Keratinocyte (primary cell): ENCODE results near the gene SNX2. TPM values are rescaled to one million over a fixed set of nuclear protein-coding genes. Genes with fewer than 3 reads are reported as not detected.

Experiments
- DNase-seq: peaks from one replicate; pipeline ENCODE4 v3.0.0-alpha.2; 2011; ENCODE audit warnings: low read depth, missing footprints, low spot score
- FAIRE-seq: peaks from 2 replicates; lab custom pipeline; 2011; peaks lifted over from hg19 to GRCh38; lab: Jason Lieb, UNC
- H2AFZ ChIP-seq: 2 replicates; pipeline ENCODE4 v1.6.0; 2012; ENCODE audit warnings: low read length, control low read depth, inconsistent platforms; ENCODE audit not compliant: control insufficient read depth
- H3K27ac ChIP-seq: 2 replicates; pipeline ENCODE4 v1.5.1; 2011; ENCODE audit warnings: low read length; ENCODE audit not compliant: control insufficient read depth, insufficient read depth
- H3K27me3 ChIP-seq: 3 replicates; pipeline ENCODE4 v1.6.0; 2011; ENCODE audit warnings: low read length; ENCODE audit not compliant: control insufficient read depth, insufficient read depth; ENCODE audit errors: extremely low read depth
- H3K36me3 ChIP-seq, 2 experiments: 2 replicates in 1 of 2; 3 replicates in 1 of 2; pipeline ENCODE4 v1.5.1; 2011; ENCODE audit warnings: low read length in 2 of 2, mild to moderate bottlenecking in 1 of 2; ENCODE audit not compliant: control insufficient read depth in 2 of 2, insufficient read depth in 2 of 2; ENCODE audit errors: extremely low read depth in 1 of 2
- H3K4me1 ChIP-seq: 3 replicates; pipeline ENCODE4 v1.5.1; 2011; ENCODE audit warnings: low read length; ENCODE audit not compliant: control insufficient read depth, insufficient read depth; ENCODE audit errors: extremely low read depth
- H3K4me2 ChIP-seq: 3 replicates; pipeline ENCODE4 v1.6.0; 2011; ENCODE audit warnings: low read depth, low read length; ENCODE audit not compliant: control insufficient read depth, insufficient read depth; ENCODE audit errors: extremely low read depth
- H3K4me3 ChIP-seq, 3 experiments: fragments of 200-600 bp in 1 of 3; sonication (generic) in 1 of 3; 2 replicates in 2 of 3; 3 replicates in 1 of 3; pipeline ENCODE4 v1.5.1; 2011 to 2016; ENCODE audit warnings: low read length in 3 of 3, mild to moderate bottlenecking in 3 of 3, control low read depth in 2 of 3, inconsistent platforms in 1 of 3, low read depth in 1 of 3, mixed read lengths in 1 of 3, mixed run types in 1 of 3, moderate library complexity in 1 of 3; ENCODE audit not compliant: control insufficient read depth in 2 of 3, insufficient read depth in 2 of 3; ENCODE audit errors: extremely low read depth in 1 of 3
- H3K79me2 ChIP-seq: 2 replicates; pipeline ENCODE4 v1.6.0; 2012; ENCODE audit warnings: low read length; ENCODE audit not compliant: control insufficient read depth, insufficient read depth
- H3K9ac ChIP-seq: 3 replicates; pipeline ENCODE4 v1.6.0; 2011; ENCODE audit warnings: low read length; ENCODE audit not compliant: control insufficient read depth, insufficient read depth; ENCODE audit errors: extremely low read depth
- H3K9me1 ChIP-seq: 3 replicates; pipeline ENCODE4 v1.6.0; 2011; ENCODE audit warnings: low read length; ENCODE audit not compliant: control insufficient read depth, insufficient read depth; ENCODE audit errors: extremely low read depth
- H3K9me3 ChIP-seq: 2 replicates; pipeline ENCODE4 v1.5.1; 2012; ENCODE audit warnings: low read depth, low read length; ENCODE audit not compliant: control insufficient read depth
- H4K20me1 ChIP-seq: 3 replicates; pipeline ENCODE4 v1.6.0; 2011; ENCODE audit warnings: low read length; ENCODE audit not compliant: control insufficient read depth, insufficient read depth; ENCODE audit errors: extremely low read depth
- EZH2 ChIP-seq: IDR thresholded peaks from one replicate; pipeline ENCODE4 v1.6.1; 2012; ENCODE audit warnings: inconsistent platforms, mild to moderate bottlenecking, low read length, moderate library complexity
- dilution Hi-C: fragments of 300-500 bp; cut with MboI; formaldehyde crosslinking; loops from one replicate; pipeline ENCODE4 v1.7.0; 2020; ENCODE audit warnings: low sequenced_read_pairs; ENCODE audit not compliant: extremely low pct_ligation_motif_present
- polyA plus RNA-seq, 5 experiments: library from polyadenylated mRNA; depleted of rRNA in 3 of 5; stranded (reverse) in 3 of 5; stranded (forward) in 1 of 5; unstranded in 1 of 5; fragments of >200 nt; gene quantifications; 1 replicate in 1 of 5; 2 replicates in 3 of 5; 3 replicates in 1 of 5; pipeline versions ENCODE4 v1.2.1 to v1.2.3, GENCODE V29; 2011 to 2012; ENCODE audit warnings: missing spikeins in 2 of 5, low read depth in 1 of 5, low replicate concordance in 1 of 5
- TF ChIP-seq, protein P1 (sequence below), 3 experiments: IDR thresholded peaks in 1 of 3; conservative IDR thresholded peaks in 1 of 3; optimal IDR thresholded peaks in 1 of 3; 2 replicates in 2 of 3; 3 replicates in 1 of 3; pipeline versions ENCODE3 to v1.5.1; 2011; ENCODE audit warnings: low read length in 3 of 3, mild to moderate bottlenecking in 3 of 3, moderate library complexity in 2 of 3, control low read depth in 1 of 3, inconsistent platforms in 1 of 3; ENCODE audit not compliant: insufficient read depth in 2 of 3; ENCODE audit errors: extremely low read depth in 1 of 3

SNX2 gene
- polyA plus RNA-seq, 1 donor (not counting 4 experiments of a cell fraction or from before 2014, with no cell fraction given) = 87.8 TPM

DNA sequence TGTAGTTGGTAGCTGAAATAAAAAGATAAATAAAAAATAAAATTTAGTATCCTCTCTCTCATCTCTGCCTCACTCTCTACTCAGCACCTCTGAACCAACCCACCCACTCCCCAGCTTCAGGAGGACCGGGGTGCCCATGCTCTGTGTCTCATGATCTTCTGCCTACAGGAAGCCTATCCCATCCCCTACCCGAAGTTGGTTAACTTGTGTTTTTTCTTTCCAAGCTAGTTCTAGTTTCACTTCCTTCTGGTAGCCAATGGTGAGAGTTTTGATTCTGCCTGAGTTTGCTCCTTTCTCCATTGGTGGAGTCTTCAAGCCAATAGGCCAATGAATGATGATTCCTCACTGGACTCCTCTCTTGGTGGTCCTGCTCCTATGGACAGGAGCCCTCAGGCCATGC lies 102.6 kb downstream of the SNX2 start:
- Histone ChIP-seq H3K79me2 (peaks cover 21% of the 10 kb centered on the region), H3K9ac (no peak overlapping the region), H2AFZ (no peak overlapping the region), H4K20me1 (no peaks in the 10 kb centered on the region), H3K4me2 (no peak overlapping the region), H3K4me1 (no peaks in the 10 kb centered on the region), H3K36me3 (peaks cover 0 to 7% of the 10 kb centered on the region in 2 experiments), H3K4me3 (no peak overlapping the region), H3K9me1 (no peaks in the 10 kb centered on the region), H3K9me3 (no peaks in the 10 kb centered on the region), H3K27me3 (no peaks in the 10 kb centered on the region), H3K27ac (no peak overlapping the region)
- DNase-seq = no peak
- dilution Hi-C loops = no loop called here
- no peak for FAIRE-seq
- TF ChIP-seq EZH2 = no peak
- TF ChIP-seq, protein P1, sequence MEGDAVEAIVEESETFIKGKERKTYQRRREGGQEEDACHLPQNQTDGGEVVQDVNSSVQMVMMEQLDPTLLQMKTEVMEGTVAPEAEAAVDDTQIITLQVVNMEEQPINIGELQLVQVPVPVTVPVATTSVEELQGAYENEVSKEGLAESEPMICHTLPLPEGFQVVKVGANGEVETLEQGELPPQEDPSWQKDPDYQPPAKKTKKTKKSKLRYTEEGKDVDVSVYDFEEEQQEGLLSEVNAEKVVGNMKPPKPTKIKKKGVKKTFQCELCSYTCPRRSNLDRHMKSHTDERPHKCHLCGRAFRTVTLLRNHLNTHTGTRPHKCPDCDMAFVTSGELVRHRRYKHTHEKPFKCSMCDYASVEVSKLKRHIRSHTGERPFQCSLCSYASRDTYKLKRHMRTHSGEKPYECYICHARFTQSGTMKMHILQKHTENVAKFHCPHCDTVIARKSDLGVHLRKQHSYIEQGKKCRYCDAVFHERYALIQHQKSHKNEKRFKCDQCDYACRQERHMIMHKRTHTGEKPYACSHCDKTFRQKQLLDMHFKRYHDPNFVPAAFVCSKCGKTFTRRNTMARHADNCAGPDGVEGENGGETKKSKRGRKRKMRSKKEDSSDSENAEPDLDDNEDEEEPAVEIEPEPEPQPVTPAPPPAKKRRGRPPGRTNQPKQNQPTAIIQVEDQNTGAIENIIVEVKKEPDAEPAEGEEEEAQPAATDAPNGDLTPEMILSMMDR (optimal IDR thresholded peaks at IDR 0.05 in 1 of 3, IDR thresholded peaks at IDR 0.05 in 1 of 3, conservative IDR thresholded peaks at IDR 0.05 in 1 of 3; ENCODE audit: extremely low read depth in 1 of 3, insufficient read depth in 2 of 3, low read length in 3 of 3) = no peak

DNA sequence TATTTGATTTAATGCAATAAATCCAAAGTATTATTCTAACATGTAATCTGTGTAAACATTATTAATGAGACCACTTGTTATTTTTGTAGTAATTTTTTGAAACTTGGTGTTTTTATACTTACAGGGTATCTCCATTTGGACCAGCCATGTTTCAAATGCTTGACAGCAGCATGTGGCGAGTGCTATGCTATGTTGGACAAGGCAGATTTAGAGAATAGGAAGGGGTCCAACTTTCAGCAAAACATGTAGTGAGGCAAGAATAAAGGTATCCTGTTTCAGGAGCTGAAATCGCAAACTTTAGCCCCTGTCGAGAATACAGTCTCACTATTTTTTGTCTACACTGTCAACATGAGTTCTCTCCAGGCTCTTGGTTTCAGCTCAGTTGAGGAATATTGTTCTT lies 104.2 kb downstream of the SNX2 start:
- Histone ChIP-seq H3K4me1 (no peaks in the 10 kb centered on the region), H3K27ac (no peak overlapping the region), H2AFZ (no peak overlapping the region), H3K4me3 (no peak overlapping the region), H3K79me2 (peaks cover 18% of the 10 kb centered on the region), H3K27me3 (no peaks in the 10 kb centered on the region), H3K9ac (no peak overlapping the region), H3K4me2 (no peak overlapping the region), H3K36me3 (peaks cover 0 to 7% of the 10 kb centered on the region in 2 experiments), H4K20me1 (no peaks in the 10 kb centered on the region), H3K9me3 (no peaks in the 10 kb centered on the region), H3K9me1 (no peaks in the 10 kb centered on the region)
- no peak for FAIRE-seq
- dilution Hi-C loops = no loop called here
- TF ChIP-seq EZH2 = no peak
- TF ChIP-seq, protein P1 (optimal IDR thresholded peaks at IDR 0.05 in 1 of 3, IDR thresholded peaks at IDR 0.05 in 1 of 3, conservative IDR thresholded peaks at IDR 0.05 in 1 of 3; ENCODE audit: extremely low read depth in 1 of 3, insufficient read depth in 2 of 3, low read length in 3 of 3) = no peak
- DNase-seq = no peak

Other genes starting within 250 kb of the SNX2 start
- 10.6 to 15.7 TPM (median 15.0 TPM) in 3 replicates for gene SNX24, start 70.5 kb downstream of the SNX2 start, polyA plus RNA-seq